Measurements from ENCODE around the gene SOS2. TPM values are rescaled to one million over a fixed set of nuclear protein-coding genes. Genes with fewer than 3 reads are reported as not detected.

Gene SOS2
- total and polyA plus RNA-seq, 2 donors (not counting 3 experiments of a cell fraction or from before 2014, with no cell fraction given) = 6.7 to 21.3 TPM

DNA sequence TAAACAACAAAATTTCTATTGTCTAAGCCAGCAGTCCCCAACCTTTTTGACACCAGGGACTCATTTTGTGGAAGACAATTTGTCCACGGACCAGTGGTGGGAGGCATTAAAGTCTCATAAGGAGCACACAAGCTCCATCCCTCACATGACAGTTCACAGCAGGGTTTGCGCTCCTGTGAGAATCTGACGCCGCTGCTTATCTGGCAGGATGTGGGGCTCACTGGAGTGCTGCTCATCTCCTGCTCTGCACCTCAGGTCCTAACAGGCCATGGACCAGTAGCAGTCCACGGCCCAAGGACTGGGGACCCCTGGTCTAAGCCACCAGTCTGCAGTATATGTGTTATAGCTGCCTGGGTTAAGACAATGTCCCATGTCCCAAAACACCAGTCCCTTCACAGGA is 142.2 kb downstream of the SOS2 start:
- intact Hi-C loops (cut with micrococcal nuclease) (no loop called here), dilution Hi-C loops (cut with MboI; ENCODE audit: extremely low pct_ligation_motif_present, low sequenced_read_pairs) (no loop called here)
- Histone ChIP-seq H3K36me3 (ENCODE audit: control insufficient read depth in 2 of 2, extremely low read depth in 1 of 2, insufficient read depth in 2 of 2, low read length in 2 of 2) (no peaks in the 10 kb centered on the region), H2AFZ (ENCODE audit: low read depth, low read length) (no peak overlapping the region), H3K9me3 (replicated peaks; ENCODE audit: control insufficient read depth, insufficient read depth, low read length) (no peaks in the 10 kb centered on the region), H3K4me3 (replicated peaks in 1 of 3; ENCODE audit: insufficient read depth in 1 of 3, low read depth in 1 of 3, low read length in 3 of 3) (no peak overlapping the region), H3K9ac (replicated peaks; ENCODE audit: extremely low read depth, insufficient read depth, low read length) (no peak overlapping the region), H4K20me1 (replicated peaks; ENCODE audit: control insufficient read depth, extremely low read depth, insufficient read depth, low read length) (no peaks in the 10 kb centered on the region), H3K27me3 (ENCODE audit: control insufficient read depth in 2 of 2, insufficient read depth in 2 of 2, low read length in 2 of 2) (no peaks in the 10 kb centered on the region), H3K9me1 (replicated peaks; ENCODE audit: control insufficient read depth, extremely low read depth, insufficient read depth, low read length) (no peaks in the 10 kb centered on the region), H3K79me2 (ENCODE audit: control insufficient read depth, insufficient read depth, low read length) (no peaks in the 10 kb centered on the region), H3K27ac (ENCODE audit: insufficient read depth, low read depth, low read length) (no peak overlapping the region), H3K4me2 (ENCODE audit: insufficient read depth, low read length) (no peak overlapping the region), H3K4me1 (ENCODE audit: control insufficient read depth, extremely low read depth, insufficient read depth, low read length) (no peaks in the 10 kb centered on the region)
- no TSS peak for BruUV-seq (replicated peaks)
- DNase-seq (ENCODE audit: low read depth, low spot score) = no peak
- TF ChIP-seq JUN (IDR thresholded peaks at IDR 0.05; ENCODE audit: borderline replicate concordance, insufficient read depth, insufficient read length, low read depth) = no peak
- TF ChIP-seq MYC (IDR thresholded peaks at IDR 0.05; ENCODE audit: low read depth, low read length) = no peak
- no peak for TF ChIP-seq EZH2 (IDR thresholded peaks at IDR 0.05; ENCODE audit: borderline replicate concordance, low read depth, low read length, severe bottlenecking)
- TF ChIP-seq POLR2AphosphoS5 (IDR thresholded peaks at IDR 0.05; ENCODE audit: insufficient read depth, low read depth, low read length) = no peak
- no peak for TF ChIP-seq GATA2 (IDR thresholded peaks at IDR 0.05; ENCODE audit: insufficient read depth, insufficient read length, low read depth, low read length)
- TF ChIP-seq FOS (IDR thresholded peaks at IDR 0.05; ENCODE audit: borderline replicate concordance, insufficient read depth, low read length) = no peak
- TF ChIP-seq POLR2A (IDR thresholded peaks at IDR 0.05; ENCODE audit: low read depth, low read length) = no peak
- TF ChIP-seq, protein P1, sequence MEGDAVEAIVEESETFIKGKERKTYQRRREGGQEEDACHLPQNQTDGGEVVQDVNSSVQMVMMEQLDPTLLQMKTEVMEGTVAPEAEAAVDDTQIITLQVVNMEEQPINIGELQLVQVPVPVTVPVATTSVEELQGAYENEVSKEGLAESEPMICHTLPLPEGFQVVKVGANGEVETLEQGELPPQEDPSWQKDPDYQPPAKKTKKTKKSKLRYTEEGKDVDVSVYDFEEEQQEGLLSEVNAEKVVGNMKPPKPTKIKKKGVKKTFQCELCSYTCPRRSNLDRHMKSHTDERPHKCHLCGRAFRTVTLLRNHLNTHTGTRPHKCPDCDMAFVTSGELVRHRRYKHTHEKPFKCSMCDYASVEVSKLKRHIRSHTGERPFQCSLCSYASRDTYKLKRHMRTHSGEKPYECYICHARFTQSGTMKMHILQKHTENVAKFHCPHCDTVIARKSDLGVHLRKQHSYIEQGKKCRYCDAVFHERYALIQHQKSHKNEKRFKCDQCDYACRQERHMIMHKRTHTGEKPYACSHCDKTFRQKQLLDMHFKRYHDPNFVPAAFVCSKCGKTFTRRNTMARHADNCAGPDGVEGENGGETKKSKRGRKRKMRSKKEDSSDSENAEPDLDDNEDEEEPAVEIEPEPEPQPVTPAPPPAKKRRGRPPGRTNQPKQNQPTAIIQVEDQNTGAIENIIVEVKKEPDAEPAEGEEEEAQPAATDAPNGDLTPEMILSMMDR (IDR thresholded peaks at IDR 0.05; ENCODE audit: extremely low read depth in 1 of 2, insufficient read depth in 1 of 2, low read depth in 1 of 2, low read length in 2 of 2) = no peak
- TF ChIP-seq, protein P2, sequence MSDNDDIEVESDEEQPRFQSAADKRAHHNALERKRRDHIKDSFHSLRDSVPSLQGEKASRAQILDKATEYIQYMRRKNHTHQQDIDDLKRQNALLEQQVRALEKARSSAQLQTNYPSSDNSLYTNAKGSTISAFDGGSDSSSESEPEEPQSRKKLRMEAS (IDR thresholded peaks at IDR 0.05; ENCODE audit: insufficient read depth, insufficient read length) = no peak
- ChIA-PET CTCF (interaction anchor here (1.0 to 2.0 kb wide), 2 partner anchors 28 to 223 kb away, joined by 3 to 4 read pairs; no protein-coding TSS in a partner anchor), POLR2A (no interaction called here)
- FAIRE-seq = no peak
